H1 (cell line): ENCODE measurements around the gene FLT1. TPM values are rescaled to one million over a fixed set of nuclear protein-coding genes. Genes with fewer than 3 reads are reported as not detected.

Experiments used
- CTCF ChIA-PET: fragments of 300-600 bp; sonication (Branson Sonifier 250); formaldehyde crosslinking; loops from one replicate; lab custom pipeline; 2021; ENCODE audit not compliant: partially characterized antibody; lab: Charles Lee
- POLR2A ChIA-PET: fragments of 300-600 bp; sonication (Branson Sonifier 250); formaldehyde crosslinking; loops from one replicate; lab custom pipeline; 2021; ENCODE audit warnings: inconsistent platforms; ENCODE audit not compliant: partially characterized antibody; lab: Charles Lee
- DNase-seq, 2 experiments: peaks; one replicate each; pipeline versions ENCODE4 v3.0.0 to v3.0.0-alpha.2; 2010 to 2022; ENCODE audit warnings: low spot score in 2 of 2, low read depth in 1 of 2, mixed read lengths in 1 of 2
- FAIRE-seq: peaks from 2 replicates; lab custom pipeline; 2011; peaks lifted over from hg19 to GRCh38; lab: Jason Lieb, UNC
- H2AFZ ChIP-seq: 2 replicates; pipeline ENCODE4 v1.8.1; 2012; ENCODE audit warnings: low read length, inconsistent platforms
- H2AK5ac ChIP-seq: 2 replicates; pipeline ENCODE4 v1.6.1; 2013; ENCODE audit warnings: low read depth, low read length
- H2BK120ac ChIP-seq: replicated peaks from 2 replicates; pipeline ENCODE3; 2013; ENCODE audit warnings: low read depth, low read length, inconsistent platforms
- H2BK12ac ChIP-seq: 2 replicates; pipeline ENCODE4 v1.6.1; 2013; ENCODE audit warnings: low read depth, low read length
- H2BK15ac ChIP-seq: 2 replicates; pipeline ENCODE4 v1.6.1; 2013; ENCODE audit warnings: low read length
- H2BK20ac ChIP-seq: 2 replicates; pipeline ENCODE4 v1.6.1; 2013; ENCODE audit warnings: low read length
- H2BK5ac ChIP-seq: 2 replicates; pipeline ENCODE4 v1.6.1; 2013; ENCODE audit warnings: low read depth, low read length
- H3K14ac ChIP-seq: 2 replicates; pipeline ENCODE4 v1.6.1; 2013; ENCODE audit warnings: inconsistent platforms; ENCODE audit not compliant: insufficient read length
- H3K18ac ChIP-seq: 2 replicates; pipeline ENCODE4 v1.6.1; 2013; ENCODE audit warnings: low read length; ENCODE audit errors: extremely low read depth
- H3K23ac ChIP-seq: 2 replicates; pipeline ENCODE4 v1.6.1; 2013; ENCODE audit warnings: inconsistent platforms; ENCODE audit not compliant: insufficient read length
- H3K23me2 ChIP-seq: 2 replicates; pipeline ENCODE4 v1.6.1; 2013; ENCODE audit warnings: low read depth, low read length
- H3K27ac ChIP-seq: 2 replicates; pipeline ENCODE4 v1.6.1; 2011; ENCODE audit warnings: low read depth, low read length, inconsistent platforms
- H3K27me3 ChIP-seq, 4 experiments: replicated peaks in 1 of 4; 1 replicate in 1 of 4; 2 replicates in 3 of 4; pipeline versions ENCODE4 v1.6.1 to v1.8.1; 2011 to 2013; ENCODE audit warnings: low read length in 3 of 4, mild to moderate bottlenecking in 3 of 4, inconsistent platforms in 2 of 4, mixed read lengths in 2 of 4, moderate library complexity in 1 of 4; ENCODE audit not compliant: control insufficient read depth in 3 of 4, insufficient read depth in 3 of 4; ENCODE audit errors: extremely low read depth in 1 of 4
- H3K36me3 ChIP-seq, 4 experiments: 2 replicates each; pipeline versions ENCODE4 v1.6.1 to v1.8.1; 2011 to 2013; ENCODE audit warnings: mild to moderate bottlenecking in 4 of 4, low read length in 3 of 4, moderate library complexity in 2 of 4, control low read depth in 1 of 4, inconsistent platforms in 1 of 4; ENCODE audit not compliant: insufficient read depth in 4 of 4, control insufficient read depth in 2 of 4
- H3K4ac ChIP-seq: replicated peaks from 2 replicates; pipeline ENCODE3; 2013; ENCODE audit warnings: low read length, low read depth, mixed read lengths, inconsistent platforms; ENCODE audit not compliant: insufficient read length
- H3K4me1 ChIP-seq, 4 experiments: replicated peaks in 1 of 4; 1 replicate in 1 of 4; 2 replicates in 3 of 4; pipeline versions ENCODE4 v1.6.1 to v1.8.1; 2011 to 2013; ENCODE audit warnings: low read length in 3 of 4, inconsistent platforms in 2 of 4, mixed read lengths in 1 of 4; ENCODE audit not compliant: insufficient read depth in 4 of 4, control insufficient read depth in 3 of 4
- H3K4me2 ChIP-seq, 2 experiments: 2 replicates each; pipeline versions ENCODE4 v1.6.1 to v1.8.1; 2011 to 2013; ENCODE audit warnings: low read depth in 2 of 2, low read length in 2 of 2, control low read depth in 1 of 2, inconsistent platforms in 1 of 2, mild to moderate bottlenecking in 1 of 2; ENCODE audit not compliant: insufficient read depth in 1 of 2
- H3K4me3 ChIP-seq, 4 experiments: fragments of 200-600, 300-600 bp in 1 of 4; sonication (generic), shearing (Covaris generic), sonication (Bioruptor Twin) in 1 of 4; 2 replicates each; pipeline versions ENCODE4 v1.5.1 to v1.8.1; 2011 to 2016; ENCODE audit warnings: low read length in 4 of 4, low read depth in 3 of 4, control low read depth in 2 of 4, inconsistent platforms in 2 of 4, mild to moderate bottlenecking in 2 of 4, mixed read lengths in 1 of 4, moderate library complexity in 1 of 4; ENCODE audit not compliant: insufficient read depth in 2 of 4; ENCODE audit errors: extremely low read depth in 1 of 4
- H3K56ac ChIP-seq: replicated peaks from 2 replicates; pipeline ENCODE3; 2013; ENCODE audit warnings: low read depth, mild to moderate bottlenecking, mixed read lengths, low read length, inconsistent platforms; ENCODE audit not compliant: insufficient read length
- H3K79me1 ChIP-seq: 2 replicates; pipeline ENCODE4 v1.6.1; 2013; ENCODE audit warnings: low read depth, low read length, control low read depth
- H3K79me2 ChIP-seq, 2 experiments: 2 replicates each; pipeline versions ENCODE4 v1.6.1 to v1.8.1; 2012 to 2013; ENCODE audit warnings: low read length in 2 of 2, mild to moderate bottlenecking in 2 of 2, inconsistent platforms in 1 of 2; ENCODE audit not compliant: insufficient read depth in 2 of 2, control insufficient read depth in 1 of 2
- H3K9ac ChIP-seq, 4 experiments: replicated peaks in 1 of 4; 1 replicate in 1 of 4; 2 replicates in 3 of 4; pipeline versions ENCODE4 v1.6.1 to v1.8.1; 2011 to 2013; ENCODE audit warnings: low read depth in 3 of 4, low read length in 3 of 4, control low read depth in 2 of 4, mild to moderate bottlenecking in 2 of 4, moderate library complexity in 2 of 4, inconsistent platforms in 1 of 4; ENCODE audit errors: extremely low read depth in 1 of 4
- H3K9me3 ChIP-seq, 2 experiments: 2 replicates each; pipeline versions ENCODE4 v1.6.1 to v1.8.1; 2012 to 2013; ENCODE audit warnings: mild to moderate bottlenecking in 2 of 2, moderate library complexity in 2 of 2, control low read depth in 1 of 2, inconsistent platforms in 1 of 2, low read depth in 1 of 2, low read length in 1 of 2, mixed read lengths in 1 of 2; ENCODE audit not compliant: insufficient read depth in 2 of 2
- H4K20me1 ChIP-seq, 2 experiments: replicated peaks in 1 of 2; 2 replicates each; pipeline versions ENCODE3 to v1.8.1; 2011 to 2013; ENCODE audit warnings: inconsistent platforms in 2 of 2, low read length in 2 of 2, mild to moderate bottlenecking in 1 of 2; ENCODE audit not compliant: insufficient read depth in 2 of 2, control insufficient read depth in 1 of 2
- H4K5ac ChIP-seq: 2 replicates; pipeline ENCODE4 v1.6.1; 2013; ENCODE audit warnings: low read length, low read depth, mixed read lengths, inconsistent platforms; ENCODE audit not compliant: insufficient read length
- H4K8ac ChIP-seq: 2 replicates; pipeline ENCODE4 v1.8.0; 2013; ENCODE audit warnings: mild to moderate bottlenecking, moderate library complexity, low read length, inconsistent platforms; ENCODE audit not compliant: insufficient read depth; ENCODE audit errors: extremely low read depth
- H4K91ac ChIP-seq: replicated peaks from 2 replicates; pipeline ENCODE3; 2013; ENCODE audit warnings: low read length, mixed read lengths, inconsistent platforms; ENCODE audit not compliant: insufficient read length
- POLR2A ChIP-seq, 2 experiments: IDR thresholded peaks; 1 replicate in 1 of 2; 2 replicates in 1 of 2; pipeline ENCODE4 v1.6.1; 2011; ENCODE audit warnings: low read depth in 2 of 2, low read length in 2 of 2, mild to moderate bottlenecking in 2 of 2; ENCODE audit errors: control extremely low read depth in 1 of 2
- WGBS, 2 experiments: shearing (Covaris generic) in 1 of 2; methylation state at CpG; one replicate each; pipeline versions ENCODE4 v1.1.6 to v1.1.7; 2013 to 2015; ENCODE audit warnings: low lambda C conversion rate in 2 of 2, mixed read lengths in 2 of 2, inconsistent platforms in 1 of 2, low coverage in 1 of 2, missing lambda C conversion rate in 1 of 2; ENCODE audit not compliant: insufficient replicate concordance in 2 of 2, insufficient coverage in 1 of 2, insufficient read length in 1 of 2; ENCODE audit errors: extremely low coverage in 1 of 2, missing lambda C conversion rate in 1 of 2; 5-methylcytosine and 5-hydroxymethylcytosine counted together
- polyA plus RNA-seq, 7 experiments: library from polyadenylated mRNA; depleted of rRNA in 3 of 7; stranded (reverse) in 5 of 7; unstranded in 2 of 7; fragments of >200 nt in 5 of 7; fragments of 200-250 nt in 2 of 7; gene quantifications; 1 replicate in 5 of 7; 2 replicates in 1 of 7; 4 replicates in 1 of 7; pipeline versions ENCODE4 v1.2.1 to v1.2.3, GENCODE V29; 2011 to 2013; ENCODE audit warnings: missing spikeins in 2 of 7, mixed read lengths in 2 of 7
- total RNA-seq: library from RNA; stranded (reverse); fragmentation: NEBNext Ultra II Directional; extraction: Animal tissue kit (Norgen Biotek cat#: 25700); gene quantifications from 2 replicates; pipeline ENCODE4 v1.2.1, GENCODE V29; 2021

Gene FLT1
- total and polyA plus RNA-seq, 2 of the 8 experiments (the other 6 are each of a cell fraction or from before 2014, with no cell fraction given): 19.7 to 90.2 TPM

DNA sequence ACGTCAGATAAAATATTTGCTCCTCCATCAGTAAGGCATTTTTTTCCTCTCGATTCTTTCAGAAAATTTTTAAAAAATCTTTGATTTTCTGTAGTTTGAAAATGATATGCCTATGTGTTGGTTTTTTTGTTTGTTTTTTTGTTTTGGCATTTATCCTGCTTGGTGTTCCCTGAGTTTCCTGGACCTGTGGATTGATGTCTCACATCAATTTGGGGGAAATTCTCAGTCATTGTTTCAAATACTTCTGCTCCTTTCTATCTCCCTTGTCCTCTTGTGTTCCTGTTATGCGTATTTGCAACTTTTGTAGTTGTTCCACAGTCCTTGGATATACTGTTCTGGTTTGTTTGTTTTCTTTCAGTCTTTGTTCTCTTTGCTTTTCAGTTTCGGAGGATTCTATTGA, 18.8 kb upstream of the FLT1 start:
- no peak for DNase-seq
- POLR2A ChIA-PET: no interaction called here
- H3K4me3 ChIP-seq: no peak overlapping the region
- no peak overlapping the region for H2BK12ac ChIP-seq
- no peaks in the 10 kb centered on the region for H3K79me2 ChIP-seq
- H2BK15ac ChIP-seq: no peak overlapping the region
- H3K79me1 ChIP-seq: no peaks in the 10 kb centered on the region
- 92% methylated on average over 4 of the region's 4 CpGs; no CpG with 5 or more reads in 1 of the 2 experiments for WGBS, 2 experiments
- no peaks in the 10 kb centered on the region for H3K23me2 ChIP-seq
- H2AFZ ChIP-seq: no peak overlapping the region
- H3K9ac ChIP-seq: no peak overlapping the region
- H3K4ac ChIP-seq: no peak overlapping the region
- no peak overlapping the region for H3K14ac ChIP-seq
- no peaks in the 10 kb centered on the region for H3K9me3 ChIP-seq
- no peak overlapping the region for H3K56ac ChIP-seq
- no peak overlapping the region for H4K5ac ChIP-seq
- no peaks in the 10 kb centered on the region for H3K36me3 ChIP-seq
- no peak overlapping the region for H3K27ac ChIP-seq
- no peak overlapping the region for H4K8ac ChIP-seq
- H3K27me3 ChIP-seq: no peaks in the 10 kb centered on the region
- FAIRE-seq: peak; percentile 32
- H4K20me1 ChIP-seq: no peaks in the 10 kb centered on the region
- CTCF ChIA-PET: no interaction called here
- no peak overlapping the region for H2BK20ac ChIP-seq
- H3K4me2 ChIP-seq: no peak overlapping the region
- H3K23ac ChIP-seq: no peak overlapping the region
- no peak overlapping the region for H2BK5ac ChIP-seq
- H3K18ac ChIP-seq: no peak overlapping the region
- no peak overlapping the region for H2AK5ac ChIP-seq
- no peaks in the 10 kb centered on the region; a peak in 1 of 7 replicates for H3K4me1 ChIP-seq
- no peak overlapping the region for H2BK120ac ChIP-seq
- H4K91ac ChIP-seq: no peak overlapping the region
- TF ChIP-seq POLR2A (IDR thresholded peaks at IDR 0.05; ENCODE audit: control extremely low read depth in 1 of 2, low read depth in 2 of 2, low read length in 2 of 2): no peak
